ENCODE measurements around the gene XPR1.
A peak's percentile ranks its signal among the peaks of the same experiment; 100 is the strongest.

XPR1 gene

GRCh38 chr1:180615493-180616290, 16.1 kb upstream of the XPR1 start:
- DNase-seq: no peak

- no peak for DNase-seq
These were observed 15.4 kb upstream of the XPR1 start for GRCh38 chr1:180616439-180616838.

- no peak for DNase-seq
These were observed 13.9 kb upstream of the XPR1 start for GRCh38 chr1:180617774-180618395.

- no peak for DNase-seq
These were observed 11.2 kb upstream of the XPR1 start for GRCh38 chr1:180620581-180620980.

- no peak for DNase-seq
These were observed 8.9 kb upstream of the XPR1 start for GRCh38 chr1:180622658-180623508.

GRCh38 chr1:180623579-180624347, 8.1 kb upstream of the XPR1 start:
- no peak for DNase-seq

GRCh38 chr1:180626711-180627110, 5.1 kb upstream of the XPR1 start:
- DNase-seq: no peak

GRCh38 chr1:180627411-180627810, 4.4 kb upstream of the XPR1 start:
- no peak for DNase-seq

GRCh38 chr1:180628646-180629045, 3.2 kb upstream of the XPR1 start:
- DNase-seq: no peak

- DNase-seq: no peak
These were observed 1.2 kb upstream of the XPR1 start for GRCh38 chr1:180630408-180631193.

GRCh38 chr1:180631194-180631765, 542 bp upstream of the XPR1 start:
- no peak for DNase-seq

- peak in 1 of 2 donors; percentile 58 for DNase-seq
These were observed 669 bp downstream of the XPR1 start for GRCh38 chr1:180632326-180633056.

GRCh38 chr1:180633057-180634056, 1.5 kb downstream of the XPR1 start:
- DNase-seq: no peak

- DNase-seq: no peak
These were observed 4.3 kb downstream of the XPR1 start for GRCh38 chr1:180636138-180636537.

- no peak for DNase-seq
These were observed 8.0 kb downstream of the XPR1 start for GRCh38 chr1:180639871-180640270.

- no peak for DNase-seq
These were observed 8.7 kb downstream of the XPR1 start for GRCh38 chr1:180640531-180640949.

- DNase-seq: no peak
These were observed 9.8 kb downstream of the XPR1 start for GRCh38 chr1:180641662-180642061.

- DNase-seq: no peak
These were observed 11.0 kb downstream of the XPR1 start for GRCh38 chr1:180642781-180643180.

- DNase-seq: no peak
These were observed 11.9 kb downstream of the XPR1 start for GRCh38 chr1:180643693-180644092.
